H1 (cell line): Measurements from ENCODE around the gene C19orf67.

ENCODE experiments used
- BCL11A ChIP-seq, 2 experiments: IDR thresholded peaks; one replicate each; pipeline ENCODE4 v1.6.1; 2011; ENCODE audit warnings: low read depth in 2 of 2, low read length in 2 of 2, mild to moderate bottlenecking in 2 of 2
- CEBPB ChIP-seq: IDR thresholded peaks from 2 replicates; pipeline ENCODE4 v1.6.1; 2012; ENCODE audit warnings: low read depth, low read length
- EP300 ChIP-seq, 2 experiments: IDR thresholded peaks; 1 replicate in 1 of 2; 2 replicates in 1 of 2; pipeline ENCODE4 v1.6.1; 2011 to 2012; ENCODE audit warnings: low read depth in 2 of 2, low read length in 2 of 2, mild to moderate bottlenecking in 2 of 2, borderline replicate concordance in 1 of 2, inconsistent platforms in 1 of 2, moderate library complexity in 1 of 2
- EZH2 ChIP-seq: fragments of 200-600 bp; sonication (generic); IDR thresholded peaks from 2 replicates; pipeline ENCODE4 v1.7.1; 2012; ENCODE audit warnings: low read depth, mild to moderate bottlenecking, moderate library complexity, low read length, inconsistent platforms; ENCODE audit not compliant: severe bottlenecking
- RAD21 ChIP-seq, 2 experiments: IDR thresholded peaks in 1 of 2; conservative IDR thresholded peaks in 1 of 2; 2 replicates each; pipeline ENCODE4 v1.6.1; 2011; ENCODE audit warnings: low read depth in 2 of 2, low read length in 2 of 2, improper control_type of control experiment in 1 of 2, inconsistent platforms in 1 of 2, mild to moderate bottlenecking in 1 of 2, moderate library complexity in 1 of 2
- SIX5 ChIP-seq: IDR thresholded peaks from 2 replicates; pipeline ENCODE4 v1.6.1; 2011; ENCODE audit warnings: mild to moderate bottlenecking, low read depth, low read length
- TF ChIP-seq, protein P1 (sequence below), 3 experiments: IDR thresholded peaks; 1 replicate in 2 of 3; 2 replicates in 1 of 3; pipeline versions ENCODE4 v1.5.1 to v1.6.1; 2011; ENCODE audit warnings: low read length in 3 of 3, mild to moderate bottlenecking in 3 of 3, inconsistent platforms in 2 of 3, low read depth in 1 of 3, moderate library complexity in 1 of 3; ENCODE audit not compliant: insufficient read depth in 1 of 3; ENCODE audit errors: control extremely low read depth in 1 of 3

DNA sequence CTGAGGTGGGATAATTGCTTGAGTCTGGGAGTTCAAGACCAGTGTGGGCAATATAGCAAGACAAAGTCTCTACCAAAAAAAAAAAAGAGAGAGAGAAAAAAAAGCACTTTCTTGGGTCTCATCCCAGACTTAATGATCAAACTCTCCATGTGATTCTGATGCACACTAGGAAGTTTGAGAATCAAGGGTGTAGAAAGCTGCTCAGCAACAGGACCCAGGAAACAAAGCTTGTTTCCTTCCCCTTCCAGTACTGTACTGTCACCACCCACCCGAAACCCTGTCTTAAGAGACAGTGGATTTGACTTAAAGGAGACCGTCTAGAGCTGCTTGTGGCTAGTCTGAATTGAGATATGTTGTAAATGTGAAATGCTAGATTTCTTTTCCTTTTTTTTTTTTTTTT is 7.2 kb downstream of the C19orf67 start:
- TF ChIP-seq, protein P1, sequence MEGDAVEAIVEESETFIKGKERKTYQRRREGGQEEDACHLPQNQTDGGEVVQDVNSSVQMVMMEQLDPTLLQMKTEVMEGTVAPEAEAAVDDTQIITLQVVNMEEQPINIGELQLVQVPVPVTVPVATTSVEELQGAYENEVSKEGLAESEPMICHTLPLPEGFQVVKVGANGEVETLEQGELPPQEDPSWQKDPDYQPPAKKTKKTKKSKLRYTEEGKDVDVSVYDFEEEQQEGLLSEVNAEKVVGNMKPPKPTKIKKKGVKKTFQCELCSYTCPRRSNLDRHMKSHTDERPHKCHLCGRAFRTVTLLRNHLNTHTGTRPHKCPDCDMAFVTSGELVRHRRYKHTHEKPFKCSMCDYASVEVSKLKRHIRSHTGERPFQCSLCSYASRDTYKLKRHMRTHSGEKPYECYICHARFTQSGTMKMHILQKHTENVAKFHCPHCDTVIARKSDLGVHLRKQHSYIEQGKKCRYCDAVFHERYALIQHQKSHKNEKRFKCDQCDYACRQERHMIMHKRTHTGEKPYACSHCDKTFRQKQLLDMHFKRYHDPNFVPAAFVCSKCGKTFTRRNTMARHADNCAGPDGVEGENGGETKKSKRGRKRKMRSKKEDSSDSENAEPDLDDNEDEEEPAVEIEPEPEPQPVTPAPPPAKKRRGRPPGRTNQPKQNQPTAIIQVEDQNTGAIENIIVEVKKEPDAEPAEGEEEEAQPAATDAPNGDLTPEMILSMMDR (IDR thresholded peaks at IDR 0.05; ENCODE audit: control extremely low read depth in 1 of 3, insufficient read depth in 1 of 3, low read depth in 1 of 3, low read length in 3 of 3): no peak
- TF ChIP-seq BCL11A (IDR thresholded peaks at IDR 0.05; ENCODE audit: low read depth in 2 of 2, low read length in 2 of 2) (no peak), CEBPB (no peak), SIX5 (no peak), EP300 (IDR thresholded peaks at IDR 0.05; ENCODE audit: borderline replicate concordance in 1 of 2, low read depth in 2 of 2, low read length in 2 of 2) (no peak), RAD21 (IDR thresholded peaks at IDR 0.05 in 1 of 2, conservative IDR thresholded peaks at IDR 0.05 in 1 of 2; ENCODE audit: low read depth in 2 of 2, low read length in 2 of 2) (no peak), EZH2 (no peak)
